ENCODE data around the gene TMEM38A.
A peak's percentile ranks its signal among the peaks of the same experiment; 100 is the strongest.

Gene TMEM38A

GRCh38 chr19:16623576-16623975 lies 37.4 kb upstream of the TMEM38A start:
- no peaks in the 10 kb centered on the region for H3K36me3 ChIP-seq (ENCODE audit: insufficient read depth, low read length)
- no peak overlapping the region for H3K4me3 ChIP-seq (ENCODE audit: low read depth, low read length)
- H3K27me3 ChIP-seq (ENCODE audit: insufficient read depth, low read length), result no peaks in the 10 kb centered on the region
- H3K79me2 ChIP-seq (ENCODE audit: control insufficient read depth, insufficient read depth, low read length, unreplicated experiment), result peaks cover 93% of the 10 kb centered on the region
- H3K4me1 ChIP-seq (ENCODE audit: control insufficient read depth, insufficient read depth, low read length, unreplicated experiment), result peaks cover 11% of the 10 kb centered on the region
- H2AFZ ChIP-seq (ENCODE audit: low read length, unreplicated experiment), result no peak overlapping the region
- no peak overlapping the region for H3K27ac ChIP-seq (ENCODE audit: low read depth, low read length)

- H3K36me3 ChIP-seq (ENCODE audit: insufficient read depth, low read length), result no peaks in the 10 kb centered on the region
- no peak overlapping the region for H3K4me3 ChIP-seq (ENCODE audit: low read depth, low read length)
- no peak overlapping the region for H2AFZ ChIP-seq (ENCODE audit: low read length, unreplicated experiment)
- H3K4me1 ChIP-seq (ENCODE audit: control insufficient read depth, insufficient read depth, low read length, unreplicated experiment), result peaks cover 13% of the 10 kb centered on the region
- peaks cover 87% of the 10 kb centered on the region for H3K79me2 ChIP-seq (ENCODE audit: control insufficient read depth, insufficient read depth, low read length, unreplicated experiment)
- H3K27me3 ChIP-seq (ENCODE audit: insufficient read depth, low read length), result no peaks in the 10 kb centered on the region
- no peak overlapping the region for H3K27ac ChIP-seq (ENCODE audit: low read depth, low read length)
Observed at GRCh38 chr19:16624236-16624635, 36.7 kb upstream of the TMEM38A start.

DNA sequence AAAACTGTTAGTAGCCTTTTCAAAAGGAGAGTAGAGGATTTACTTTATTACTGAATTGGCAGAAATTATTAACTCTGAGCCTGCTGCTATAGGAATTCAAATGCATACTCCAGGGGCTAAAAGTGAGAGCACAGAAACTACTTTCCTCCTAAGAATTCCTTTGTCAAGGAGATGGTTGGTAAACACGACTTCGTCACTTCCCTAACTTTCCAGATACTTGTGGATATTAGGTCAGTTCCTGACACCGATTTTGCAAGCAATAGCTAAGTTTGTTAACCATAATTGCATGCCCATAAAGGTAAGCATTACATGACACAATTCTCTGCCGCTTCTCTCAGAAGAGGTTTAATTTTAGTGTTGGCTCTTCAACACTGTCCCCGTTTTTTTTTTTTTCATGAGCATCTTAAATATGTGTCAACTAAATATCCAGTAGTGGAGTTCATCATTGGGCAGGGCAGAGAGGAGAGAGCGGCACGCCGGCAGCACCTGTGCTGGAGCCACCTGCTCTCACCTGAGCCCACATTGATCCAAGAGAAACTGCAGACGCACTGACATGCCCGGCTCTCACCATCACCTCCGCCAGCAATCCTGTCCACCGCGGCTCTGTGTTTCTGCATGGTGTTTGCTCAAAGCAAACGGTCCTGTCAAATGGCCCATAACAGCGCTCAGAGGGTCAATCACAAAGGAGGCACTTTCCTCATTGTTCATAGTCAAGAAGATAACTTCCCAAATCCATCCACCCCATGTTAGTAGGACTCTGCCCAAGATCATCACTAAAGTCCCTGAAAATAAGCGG lies 35.6 kb upstream of the TMEM38A start:
- Histone ChIP-seq H3K27me3 (ENCODE audit: insufficient read depth, low read length) (no peaks in the 10 kb centered on the region), H3K27ac (ENCODE audit: low read depth, low read length) (no peak overlapping the region), H3K36me3 (ENCODE audit: insufficient read depth, low read length) (no peaks in the 10 kb centered on the region), H3K4me3 (ENCODE audit: low read depth, low read length) (peak overlapping the region; percentile 98; the same call in 1 of the 2 replicates), H2AFZ (ENCODE audit: low read length, unreplicated experiment) (no peak overlapping the region), H3K79me2 (ENCODE audit: control insufficient read depth, insufficient read depth, low read length, unreplicated experiment) (peaks cover 75% of the 10 kb centered on the region), H3K4me1 (ENCODE audit: control insufficient read depth, insufficient read depth, low read length, unreplicated experiment) (peaks cover 16% of the 10 kb centered on the region)

DNA sequence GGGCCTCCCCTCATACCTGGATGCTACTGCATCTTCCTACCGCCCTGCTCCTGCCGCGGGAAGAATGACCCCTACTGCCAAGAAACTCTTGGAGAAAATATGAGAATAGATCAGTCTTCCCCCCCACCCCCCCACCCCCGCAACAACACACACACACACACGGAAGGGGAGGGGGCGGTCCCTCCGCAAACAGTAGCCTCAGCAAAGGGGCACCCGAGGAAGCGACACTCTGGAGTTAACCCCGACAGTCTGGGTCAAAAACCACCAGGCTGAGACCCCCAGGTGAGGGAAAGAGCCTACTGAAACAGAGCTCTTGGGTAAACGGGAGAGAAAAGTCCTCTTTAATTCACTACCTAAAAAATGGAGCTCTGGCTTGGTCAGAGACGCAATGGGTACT lies 34.1 kb upstream of the TMEM38A start:
- Histone ChIP-seq H3K79me2 (ENCODE audit: control insufficient read depth, insufficient read depth, low read length, unreplicated experiment) (peaks cover 61% of the 10 kb centered on the region), H3K27ac (ENCODE audit: low read depth, low read length) (peak overlapping the region; percentile 56; the same call in 1 of the 2 replicates), H3K36me3 (ENCODE audit: insufficient read depth, low read length) (no peaks in the 10 kb centered on the region), H3K4me1 (ENCODE audit: control insufficient read depth, insufficient read depth, low read length, unreplicated experiment) (peaks cover 16% of the 10 kb centered on the region), H2AFZ (ENCODE audit: low read length, unreplicated experiment) (no peak overlapping the region), H3K4me3 (ENCODE audit: low read depth, low read length) (peak overlapping the region; percentile 98), H3K27me3 (ENCODE audit: insufficient read depth, low read length) (no peaks in the 10 kb centered on the region)

GRCh38 chr19:16627193-16627927 lies 33.6 kb upstream of the TMEM38A start:
- Histone ChIP-seq H3K4me1 (ENCODE audit: control insufficient read depth, insufficient read depth, low read length, unreplicated experiment) (peaks cover 16% of the 10 kb centered on the region), H2AFZ (ENCODE audit: low read length, unreplicated experiment) (no peak overlapping the region), H3K79me2 (ENCODE audit: control insufficient read depth, insufficient read depth, low read length, unreplicated experiment) (peaks cover 55% of the 10 kb centered on the region)

GRCh38 chr19:16627928-16628182 lies 33.1 kb upstream of the TMEM38A start:
- no peaks in the 10 kb centered on the region for H3K36me3 ChIP-seq (ENCODE audit: insufficient read depth, low read length)
- peaks cover 16% of the 10 kb centered on the region for H3K4me1 ChIP-seq (ENCODE audit: control insufficient read depth, insufficient read depth, low read length, unreplicated experiment)
- H3K27me3 ChIP-seq (ENCODE audit: insufficient read depth, low read length), result no peaks in the 10 kb centered on the region
- H2AFZ ChIP-seq (ENCODE audit: low read length, unreplicated experiment), result no peak overlapping the region
- H3K79me2 ChIP-seq (ENCODE audit: control insufficient read depth, insufficient read depth, low read length, unreplicated experiment), result peaks cover 50% of the 10 kb centered on the region
- H3K27ac ChIP-seq (ENCODE audit: low read depth, low read length), result peak overlapping the region; percentile 56; the same call in 1 of the 2 replicates
- peak overlapping the region; percentile 98 for H3K4me3 ChIP-seq (ENCODE audit: low read depth, low read length)

More at GRCh38 chr19:16627193-16627927, 33.6 kb upstream of the TMEM38A start:
- Histone ChIP-seq H3K27me3 (ENCODE audit: insufficient read depth, low read length) (no peaks in the 10 kb centered on the region), H3K4me3 (ENCODE audit: low read depth, low read length) (peak overlapping the region; percentile 98), H3K36me3 (ENCODE audit: insufficient read depth, low read length) (no peaks in the 10 kb centered on the region), H3K27ac (ENCODE audit: low read depth, low read length) (peak overlapping the region; percentile 56)

GRCh38 chr19:16628183-16628983 lies 32.6 kb upstream of the TMEM38A start, which contains the start of gene MED26:
TSS of gene MED26 (minus strand) at chr19:16628204. CDS start at chr19:16627943, 261 bp downstream.
- Histone ChIP-seq H3K4me1 (ENCODE audit: control insufficient read depth, insufficient read depth, low read length, unreplicated experiment) (peaks cover 16% of the 10 kb centered on the region), H3K4me3 (ENCODE audit: low read depth, low read length) (peak within 1 kb of the TSS; percentile 98), H3K27me3 (ENCODE audit: insufficient read depth, low read length) (no peaks in the 10 kb centered on the region), H3K27ac (ENCODE audit: low read depth, low read length) (peak within 1 kb of the TSS; percentile 90), H3K36me3 (ENCODE audit: insufficient read depth, low read length) (no peaks in the 10 kb centered on the region), H2AFZ (ENCODE audit: low read length, unreplicated experiment) (peak within 1 kb of the TSS; percentile 32), H3K79me2 (ENCODE audit: control insufficient read depth, insufficient read depth, low read length, unreplicated experiment) (peaks cover 45% of the 10 kb centered on the region)

- Histone ChIP-seq H3K27me3 (ENCODE audit: insufficient read depth, low read length) (no peaks in the 10 kb centered on the region), H3K4me3 (ENCODE audit: low read depth, low read length) (peak overlapping the region; percentile 98), H3K79me2 (ENCODE audit: control insufficient read depth, insufficient read depth, low read length, unreplicated experiment) (peaks cover 38% of the 10 kb centered on the region), H3K27ac (ENCODE audit: low read depth, low read length) (peak overlapping the region; percentile 90), H3K36me3 (ENCODE audit: insufficient read depth, low read length) (no peaks in the 10 kb centered on the region), H3K4me1 (ENCODE audit: control insufficient read depth, insufficient read depth, low read length, unreplicated experiment) (peaks cover 16% of the 10 kb centered on the region), H2AFZ (ENCODE audit: low read length, unreplicated experiment) (peak overlapping the region; percentile 32)
Observed at GRCh38 chr19:16628984-16629691, 31.8 kb upstream of the TMEM38A start.

GRCh38 chr19:16631465-16631864 lies 29.5 kb upstream of the TMEM38A start:
- Histone ChIP-seq H3K79me2 (ENCODE audit: control insufficient read depth, insufficient read depth, low read length, unreplicated experiment) (peaks cover 14% of the 10 kb centered on the region), H3K4me1 (ENCODE audit: control insufficient read depth, insufficient read depth, low read length, unreplicated experiment) (peaks cover 6% of the 10 kb centered on the region), H3K27ac (ENCODE audit: low read depth, low read length) (no peak overlapping the region), H3K4me3 (ENCODE audit: low read depth, low read length) (no peak overlapping the region), H2AFZ (ENCODE audit: low read length, unreplicated experiment) (no peak overlapping the region), H3K36me3 (ENCODE audit: insufficient read depth, low read length) (no peaks in the 10 kb centered on the region), H3K27me3 (ENCODE audit: insufficient read depth, low read length) (no peaks in the 10 kb centered on the region)

DNA sequence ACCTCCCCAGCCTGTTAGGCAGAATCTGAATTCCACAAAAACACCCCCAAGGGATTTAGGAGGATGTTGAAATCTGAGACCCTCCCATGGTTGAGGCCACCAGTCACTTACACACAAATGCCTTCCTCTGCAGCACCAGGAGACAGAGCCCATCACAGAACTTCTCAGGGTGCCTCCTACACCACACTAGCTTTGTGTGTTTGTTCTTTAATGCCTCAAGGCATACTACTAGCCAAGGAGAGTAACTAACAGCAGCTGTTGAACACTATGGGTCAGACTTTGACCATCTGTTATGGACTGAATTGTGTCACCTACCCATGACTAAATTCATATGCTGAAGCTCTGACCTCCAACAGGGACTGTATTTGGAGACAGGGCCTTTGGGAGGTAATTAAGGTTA lies 23.4 kb upstream of the TMEM38A start:
- H3K27me3 ChIP-seq (ENCODE audit: insufficient read depth, low read length), result no peaks in the 10 kb centered on the region
- no peaks in the 10 kb centered on the region for H3K4me1 ChIP-seq (ENCODE audit: control insufficient read depth, insufficient read depth, low read length, unreplicated experiment)
- H3K27ac ChIP-seq (ENCODE audit: low read depth, low read length), result no peak overlapping the region
- H3K79me2 ChIP-seq (ENCODE audit: control insufficient read depth, insufficient read depth, low read length, unreplicated experiment), result peaks cover 3% of the 10 kb centered on the region
- H2AFZ ChIP-seq (ENCODE audit: low read length, unreplicated experiment), result no peak overlapping the region
- no peaks in the 10 kb centered on the region for H3K36me3 ChIP-seq (ENCODE audit: insufficient read depth, low read length)
- H3K4me3 ChIP-seq (ENCODE audit: low read depth, low read length), result no peak overlapping the region
